SJCRH30 (cell line): ENCODE results near the gene HSPA4. TPM values are rescaled to one million over a fixed set of nuclear protein-coding genes. Genes with fewer than 3 reads are reported as not detected.
"Not testable (repeated sequence)": the region's sequence is repeated elsewhere in the genome, so short reads cannot be mapped to it uniquely, and the experiment has no call there.

Experiments
- DNase-seq, 2 experiments: peaks; one replicate each; pipeline ENCODE4 v3.0.0-alpha.2; 2015 to 2020
- H3K27ac ChIP-seq: fragments of 250-450 bp; sonication (Bioruptor Pico); 2 replicates; pipeline ENCODE4 v1.5.1; 2020; ENCODE audit warnings: mild to moderate bottlenecking, moderate library complexity
- H3K27me3 ChIP-seq: fragments of 250-450 bp; sonication (Bioruptor Pico); 2 replicates; pipeline ENCODE4 v1.5.1; 2020; ENCODE audit warnings: mild to moderate bottlenecking, moderate library complexity
- H3K36me3 ChIP-seq: fragments of 250-450 bp; sonication (Bioruptor Pico); 2 replicates; pipeline ENCODE4 v1.5.1; 2020; ENCODE audit warnings: mild to moderate bottlenecking, moderate library complexity
- H3K4me1 ChIP-seq: fragments of 250-450 bp; sonication (Bioruptor Pico); 2 replicates; pipeline ENCODE4 v1.5.1; 2020; ENCODE audit warnings: mild to moderate bottlenecking, moderate library complexity
- H3K4me3 ChIP-seq: fragments of 250-450 bp; sonication (Bioruptor Pico); 2 replicates; pipeline ENCODE4 v1.5.1; 2020; ENCODE audit warnings: mild to moderate bottlenecking, moderate library complexity
- H3K9me3 ChIP-seq: fragments of 250-450 bp; sonication (Bioruptor Pico); replicated peaks from 2 replicates; pipeline ENCODE4 v1.5.1; 2020; ENCODE audit warnings: mild to moderate bottlenecking, moderate library complexity
- total RNA-seq: library from RNA; depleted of rRNA; stranded (reverse); fragments of >200 nt; shearing (Covaris generic); gene quantifications from 2 replicates; pipeline ENCODE4 v1.2.3, GENCODE V29; 2014

Gene HSPA4
- total RNA-seq, 1 experiment from 2014 or later = 173 TPM

- not testable (repeated sequence) for H3K27ac ChIP-seq, H3K27me3 ChIP-seq, H3K4me3 ChIP-seq, H3K36me3 ChIP-seq, H3K4me1 ChIP-seq, H3K9me3 ChIP-seq, DNase-seq
Measured at GRCh38 chr5:133036677-133037076, 15.1 kb upstream of the HSPA4 start.

DNA sequence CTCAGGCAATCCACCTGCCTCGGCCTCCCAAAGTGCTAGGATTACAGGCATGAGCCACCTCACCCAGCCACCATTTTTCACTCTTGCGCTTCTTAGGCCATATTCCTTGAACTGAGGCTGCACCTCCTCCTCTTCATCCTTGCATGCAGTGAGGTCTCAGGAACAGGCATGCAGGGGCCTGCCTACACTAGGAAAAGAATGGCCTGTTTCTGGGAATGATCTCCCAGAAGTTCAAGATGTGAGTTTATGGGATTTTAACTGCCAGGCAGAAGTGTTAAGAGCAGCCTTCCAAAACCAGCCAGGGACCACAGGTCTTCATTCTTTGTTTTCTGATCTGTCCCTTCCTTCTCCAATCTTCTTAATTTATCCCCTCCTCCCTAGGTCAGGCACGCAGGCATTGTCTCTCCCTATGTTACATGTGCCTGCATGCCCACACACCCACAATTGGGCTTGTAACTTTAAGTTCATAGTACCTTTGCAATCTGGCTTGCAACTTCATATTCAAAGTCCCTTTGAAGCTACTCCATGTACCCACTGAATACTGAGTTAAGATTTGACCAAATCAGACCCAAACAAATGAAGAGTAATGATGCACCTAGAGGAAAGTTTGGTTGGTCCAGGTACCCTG lies 10.5 kb upstream of the HSPA4 start:
- no peaks in the 10 kb centered on the region for H3K4me1 ChIP-seq
- no peaks in the 10 kb centered on the region for H3K36me3 ChIP-seq
- no peak overlapping the region for H3K27ac ChIP-seq
- H3K9me3 ChIP-seq = no peaks in the 10 kb centered on the region
- H3K27me3 ChIP-seq = no peaks in the 10 kb centered on the region
- no peak overlapping the region for H3K4me3 ChIP-seq
- DNase-seq = no peak

- no peaks in the 10 kb centered on the region for H3K4me1 ChIP-seq
- H3K27ac ChIP-seq = no peak overlapping the region
- no peaks in the 10 kb centered on the region for H3K27me3 ChIP-seq
- no peak for DNase-seq
- no peaks in the 10 kb centered on the region for H3K36me3 ChIP-seq
- no peak overlapping the region for H3K4me3 ChIP-seq
- no peaks in the 10 kb centered on the region for H3K9me3 ChIP-seq
Measured at GRCh38 chr5:133041910-133042309, 9.9 kb upstream of the HSPA4 start.

DNA sequence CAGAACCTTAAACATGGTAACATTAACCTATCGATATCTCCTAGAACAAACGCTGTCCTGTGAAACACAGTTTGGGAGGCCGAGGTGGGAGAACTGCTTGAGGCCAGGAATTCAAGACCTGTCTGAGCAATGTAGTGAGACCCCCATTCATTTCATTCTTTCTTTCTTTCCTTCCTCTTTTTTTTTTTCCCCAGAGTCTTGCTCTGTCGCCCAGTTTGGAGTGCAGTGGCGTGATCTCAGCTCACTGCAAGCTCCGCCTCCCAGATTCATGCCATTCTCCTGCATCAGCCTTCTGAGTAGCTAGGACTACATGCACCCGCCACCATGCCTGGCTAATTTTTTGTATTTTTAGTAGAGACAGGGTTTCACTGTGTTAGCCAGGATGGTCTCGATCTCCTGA lies 5.3 kb upstream of the HSPA4 start:
- DNase-seq, H3K27ac ChIP-seq, H3K4me3 ChIP-seq, H3K4me1 ChIP-seq, H3K27me3 ChIP-seq, H3K36me3 ChIP-seq, H3K9me3 ChIP-seq: not testable (repeated sequence)

DNA sequence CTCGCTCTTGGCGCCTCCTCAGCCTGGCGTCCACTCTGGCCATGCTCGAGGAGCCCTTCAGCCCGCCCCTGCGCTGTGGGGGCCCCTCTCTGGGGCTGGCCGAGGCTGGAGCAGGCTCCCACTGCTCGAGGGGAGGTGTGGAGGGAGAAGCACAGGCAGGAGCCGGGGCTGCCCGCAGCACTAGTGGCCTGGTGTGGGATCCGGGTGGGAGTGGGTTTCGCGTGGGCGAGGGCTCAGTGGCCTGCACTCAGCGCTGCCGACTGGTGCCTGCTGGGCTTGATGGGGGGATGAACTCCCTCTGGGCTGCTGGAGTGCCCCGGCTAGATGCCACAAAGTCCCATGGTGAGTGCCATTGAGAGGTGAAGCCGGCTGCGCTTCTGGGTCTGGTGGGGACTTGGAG lies 4.4 kb upstream of the HSPA4 start:
- H3K36me3 ChIP-seq = no peaks in the 10 kb centered on the region
- no peak overlapping the region for H3K27ac ChIP-seq
- H3K4me1 ChIP-seq = peaks cover 6% of the 10 kb centered on the region; the same call in 1 of the 2 replicates
- DNase-seq = no peak
- no peaks in the 10 kb centered on the region for H3K27me3 ChIP-seq
- H3K9me3 ChIP-seq = no peaks in the 10 kb centered on the region
- H3K4me3 ChIP-seq = no peak overlapping the region

DNA sequence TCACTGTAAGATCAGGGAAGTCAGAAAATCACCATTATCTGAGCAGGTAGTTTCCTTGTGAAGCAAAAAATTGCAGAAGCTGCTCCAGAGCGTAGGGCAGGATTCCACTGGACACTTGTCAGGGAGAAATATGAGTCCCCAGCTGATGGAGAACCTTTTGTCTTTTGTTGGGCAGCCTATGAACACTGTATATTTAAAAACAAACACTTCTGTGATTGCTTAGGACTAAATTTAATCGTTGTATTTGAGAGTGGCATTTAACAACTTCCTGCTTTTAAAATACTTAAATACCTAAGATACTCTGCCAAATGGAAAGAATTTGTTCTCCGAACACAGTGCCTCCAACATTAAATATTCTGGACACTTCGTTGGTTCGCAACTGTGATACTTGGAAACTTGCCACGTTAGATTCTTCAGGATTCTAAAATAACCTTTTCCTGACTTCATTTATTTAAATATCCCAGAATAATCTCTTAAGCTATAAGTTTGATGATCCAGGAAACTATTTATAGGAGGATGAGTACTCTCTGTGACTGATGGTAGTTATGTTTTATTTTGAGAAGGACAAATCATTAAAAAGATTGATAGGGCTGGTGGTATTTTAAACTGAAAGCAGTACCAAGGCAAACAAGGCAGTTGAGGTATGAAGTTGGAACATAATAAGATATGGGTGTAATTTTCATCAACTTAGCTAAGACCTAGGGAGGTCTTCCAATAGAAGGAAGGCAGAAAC lies 2.7 kb upstream of the HSPA4 start:
- Histone ChIP-seq H3K27me3 (no peaks in the 10 kb centered on the region), H3K9me3 (no peaks in the 10 kb centered on the region), H3K4me1 (peaks cover 6% of the 10 kb centered on the region; the same call in 1 of the 2 replicates), H3K4me3 (no peak overlapping the region), H3K27ac (no peak overlapping the region), H3K36me3 (peaks cover 6% of the 10 kb centered on the region; the same call in 1 of the 2 replicates)
- no peak for DNase-seq

- Histone ChIP-seq H3K4me3 (no peak overlapping the region), H3K27me3 (no peaks in the 10 kb centered on the region), H3K9me3 (no peaks in the 10 kb centered on the region), H3K27ac (no peak overlapping the region), H3K4me1 (peaks cover 6% of the 10 kb centered on the region; the same call in 1 of the 2 replicates), H3K36me3 (peaks cover 6% of the 10 kb centered on the region; the same call in 1 of the 2 replicates)
- no peak for DNase-seq
Measured at GRCh38 chr5:133049726-133050048, 2.1 kb upstream of the HSPA4 start.

- no peak for DNase-seq
- H3K4me1 ChIP-seq = peaks cover 6% of the 10 kb centered on the region; the same call in 1 of the 2 replicates
- H3K27me3 ChIP-seq = no peaks in the 10 kb centered on the region
- H3K9me3 ChIP-seq = no peaks in the 10 kb centered on the region
- H3K4me3 ChIP-seq = peak overlapping the region; percentile 91
- H3K36me3 ChIP-seq = peaks cover 8% of the 10 kb centered on the region; the same call in 1 of the 2 replicates
- peak overlapping the region; percentile 91 for H3K27ac ChIP-seq
Measured at GRCh38 chr5:133050521-133050920, 1.3 kb upstream of the HSPA4 start.

DNA sequence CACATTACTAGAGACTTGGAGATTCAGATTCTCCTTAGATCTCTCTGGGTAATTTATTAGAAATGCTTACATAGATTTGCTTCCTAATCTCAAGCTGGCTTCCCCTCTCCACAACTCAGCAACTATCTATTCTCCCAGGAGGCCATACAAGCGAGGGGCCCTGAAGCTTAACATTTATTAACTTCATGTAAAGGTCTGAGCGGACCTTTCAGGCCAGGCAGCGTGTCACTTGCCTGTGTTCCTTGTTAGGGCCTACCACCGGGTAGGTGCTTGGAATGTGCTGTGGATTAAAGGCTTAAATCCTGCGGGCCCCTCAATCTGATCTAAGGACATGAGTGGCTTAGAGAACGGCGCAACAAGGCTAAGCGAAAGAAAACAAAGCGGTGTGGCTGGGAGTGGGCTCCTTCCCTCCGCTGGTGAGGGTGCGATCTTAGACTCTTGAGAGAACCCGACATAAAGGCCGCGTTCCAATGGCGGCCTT lies 712 bp upstream of the HSPA4 start:
- Histone ChIP-seq H3K4me1 (peaks cover 6% of the 10 kb centered on the region; the same call in 1 of the 2 replicates), H3K36me3 (peaks cover 8% of the 10 kb centered on the region; the same call in 1 of the 2 replicates), H3K27me3 (no peaks in the 10 kb centered on the region), H3K27ac (peak overlapping the region; percentile 91), H3K4me3 (peak overlapping the region; percentile 91), H3K9me3 (no peaks in the 10 kb centered on the region)
- DNase-seq = no peak

DNA sequence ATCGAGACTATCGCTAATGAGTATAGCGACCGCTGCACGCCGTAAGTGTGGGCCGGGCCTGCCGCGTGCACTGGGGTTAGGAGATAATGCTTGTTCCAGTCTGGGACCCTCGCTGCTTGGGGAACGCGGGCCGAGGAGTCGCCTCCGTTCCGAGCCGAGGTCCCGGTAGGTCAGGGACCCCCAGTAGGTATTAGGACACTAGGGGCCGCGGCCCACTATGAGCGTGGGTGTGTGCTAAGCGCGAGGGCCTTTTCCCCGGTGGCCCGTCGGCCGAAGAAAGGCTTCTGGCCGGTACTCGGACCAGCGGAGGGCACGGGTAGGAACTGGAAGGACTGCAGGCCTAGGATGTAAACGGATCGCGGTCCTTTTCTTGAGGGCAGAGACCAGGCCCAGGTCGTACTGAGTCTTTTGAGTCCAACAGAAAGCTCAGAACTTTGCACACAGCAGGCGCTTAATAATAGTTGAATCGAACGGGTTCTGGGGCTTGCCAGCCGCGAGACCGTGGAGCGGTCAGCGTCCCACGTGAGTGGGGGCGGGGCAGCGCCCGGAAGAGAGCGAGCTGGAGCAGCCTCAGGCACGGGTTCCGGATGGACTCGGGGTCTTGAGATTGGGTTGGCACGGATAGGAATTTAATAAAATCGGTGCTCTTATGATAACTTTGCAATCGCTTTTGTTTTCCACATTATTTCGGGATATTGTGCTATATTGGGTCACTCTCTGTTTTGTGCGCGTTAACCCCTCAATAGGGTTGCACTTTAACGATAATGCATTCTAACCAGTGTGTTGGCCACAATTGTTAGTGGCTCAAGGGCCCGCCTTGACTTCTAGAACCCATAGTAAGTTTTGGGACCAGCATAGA lies 733 bp downstream of the HSPA4 start:
- Histone ChIP-seq H3K9me3 (no peaks in the 10 kb centered on the region), H3K27ac (peak overlapping the region; percentile 91), H3K4me3 (peak overlapping the region; percentile 91), H3K4me1 (peaks cover 6% of the 10 kb centered on the region; the same call in 1 of the 2 replicates), H3K27me3 (no peaks in the 10 kb centered on the region), H3K36me3 (peaks cover 8% of the 10 kb centered on the region; the same call in 1 of the 2 replicates)
- peak; percentile 65 to 67 for DNase-seq

DNA sequence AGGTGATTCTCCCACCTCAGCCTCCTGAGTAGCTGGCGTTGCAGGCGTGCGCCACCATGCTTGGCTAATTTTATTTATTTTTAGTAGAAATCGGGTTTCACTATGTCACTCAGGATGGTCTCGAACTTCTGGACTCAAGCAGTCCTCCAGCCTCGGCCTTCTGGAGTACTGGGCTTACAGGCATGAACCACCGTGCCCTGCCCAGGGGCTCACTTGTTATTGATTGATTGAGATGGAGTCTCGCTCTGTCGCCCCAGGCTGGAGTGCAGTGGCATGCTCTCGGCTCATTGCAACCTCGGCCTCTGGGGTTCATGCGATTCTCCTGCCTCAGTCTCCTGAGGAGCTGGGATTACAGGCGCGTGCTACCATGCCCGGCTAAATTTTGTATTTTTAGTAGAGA lies 1.6 kb downstream of the HSPA4 start:
- Histone ChIP-seq H3K4me1 (peaks cover 6% of the 10 kb centered on the region; the same call in 1 of the 2 replicates), H3K27me3 (no peaks in the 10 kb centered on the region)
- no peak for DNase-seq

GRCh38 chr5:133054697-133055471 lies 3.1 kb downstream of the HSPA4 start:
- DNase-seq = no peak
- Histone ChIP-seq H3K27me3 (no peaks in the 10 kb centered on the region), H3K4me3 (no peak overlapping the region), H3K27ac (no peak overlapping the region), H3K9me3 (no peaks in the 10 kb centered on the region), H3K36me3 (peaks cover 8% of the 10 kb centered on the region; the same call in 1 of the 2 replicates), H3K4me1 (peaks cover 6% of the 10 kb centered on the region; the same call in 1 of the 2 replicates)

More for the DNA sequence above, 1.6 kb downstream of the HSPA4 start:
- no peak overlapping the region for H3K27ac ChIP-seq
- H3K9me3 ChIP-seq = no peaks in the 10 kb centered on the region
- H3K36me3 ChIP-seq = peaks cover 8% of the 10 kb centered on the region; the same call in 1 of the 2 replicates
- peak overlapping the region; percentile 91 for H3K4me3 ChIP-seq

DNA sequence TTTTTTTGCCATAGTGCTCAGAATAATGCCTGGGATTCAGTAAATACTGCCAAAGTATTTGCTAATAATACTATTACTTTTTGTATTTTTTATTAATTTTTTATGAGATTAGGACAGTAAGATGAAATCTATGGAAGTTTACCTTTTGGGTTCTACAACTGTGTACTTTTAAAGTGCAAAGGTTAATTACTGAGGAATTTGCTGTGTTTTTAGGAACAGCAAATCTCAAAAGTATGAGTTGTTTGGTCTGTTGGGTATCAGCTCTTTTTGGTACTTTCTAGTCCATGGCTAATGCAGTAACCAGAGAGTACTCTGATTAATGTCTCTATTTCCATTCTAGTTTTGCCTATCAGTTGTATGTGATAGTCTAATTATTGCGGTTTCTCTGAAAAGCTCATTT lies 5.1 kb downstream of the HSPA4 start:
- H3K4me3 ChIP-seq = no peak overlapping the region
- peaks cover 12% of the 10 kb centered on the region; the same call in 1 of the 2 replicates for H3K36me3 ChIP-seq

DNA sequence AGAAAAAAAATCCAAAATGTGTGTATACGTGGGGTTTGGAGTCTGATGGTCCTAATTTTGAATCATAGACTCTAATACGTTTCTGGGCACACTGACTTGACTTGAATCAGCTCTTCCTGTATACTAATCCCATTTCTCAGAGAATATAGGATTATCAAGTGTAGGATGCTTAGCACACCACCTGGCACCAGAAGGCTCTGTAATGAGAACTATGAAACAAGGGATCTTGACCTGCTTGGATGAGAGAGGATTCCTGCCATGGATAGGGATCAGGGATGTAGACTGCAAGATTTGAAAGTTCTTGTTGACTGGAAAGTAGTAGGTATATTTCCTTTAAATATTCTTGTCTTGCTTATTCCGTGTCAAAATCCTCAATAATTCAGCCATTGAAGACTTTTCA lies 7.8 kb downstream of the HSPA4 start:
- H3K4me3 ChIP-seq = no peak overlapping the region
- H3K27ac ChIP-seq = no peak overlapping the region
- H3K36me3 ChIP-seq = peaks cover 7% of the 10 kb centered on the region; the same call in 1 of the 2 replicates

More for the DNA sequence above, 5.1 kb downstream of the HSPA4 start:
- DNase-seq = no peak
- H3K9me3 ChIP-seq = no peaks in the 10 kb centered on the region
- no peak overlapping the region for H3K27ac ChIP-seq
- H3K4me1 ChIP-seq = no peaks in the 10 kb centered on the region
- H3K27me3 ChIP-seq = no peaks in the 10 kb centered on the region

More for the DNA sequence above, 7.8 kb downstream of the HSPA4 start:
- no peaks in the 10 kb centered on the region for H3K9me3 ChIP-seq
- H3K27me3 ChIP-seq = no peaks in the 10 kb centered on the region
- DNase-seq = no peak
- H3K4me1 ChIP-seq = no peaks in the 10 kb centered on the region
